Activated T-cell treated with anti-CD3 and anti-CD28 coated beads, Interleukin-2, amount 50 U/mL, for 72 hours (primary cell): ENCODE data around the gene MPC1. TPM values are rescaled to one million over a fixed set of nuclear protein-coding genes. Genes with fewer than 3 reads are reported as not detected.
"Not testable (repeated sequence)": the region's sequence is repeated elsewhere in the genome, so short reads cannot be mapped to it uniquely, and the experiment has no call there.

Experiments
- ATAC-seq, 2 donors: fragments of 150-1000 bp; cut with Tn5 transposase; replicated peaks in 1 of 2; 2 replicates each; pipeline ENCODE4 v1.10.0; 2021; ENCODE audit warnings: moderate library complexity in 2 of 2, mild to moderate bottlenecking in 1 of 2
- DNase-seq, 2 donors: peaks; one replicate each; pipeline ENCODE4 v3.0.0; 2021 to 2022; ENCODE audit warnings: mixed read lengths in 1 of 2
- H3K27ac Mint-ChIP-seq: one replicate; pipeline ENCODE4 v1.8.0; 2022; ENCODE audit warnings: mild to moderate bottlenecking, moderate library complexity, mixed read lengths
- H3K27me3 Mint-ChIP-seq: one replicate; pipeline ENCODE4 v1.8.0; 2022; ENCODE audit warnings: low read depth, mixed read lengths
- H3K36me3 Mint-ChIP-seq, 2 donors: one replicate each; pipeline ENCODE4 v1.8.0; 2022; ENCODE audit warnings: mixed read lengths in 2 of 2, mild to moderate bottlenecking in 1 of 2; ENCODE audit not compliant: insufficient read depth in 2 of 2
- H3K4me1 Mint-ChIP-seq: one replicate; pipeline ENCODE4 v1.8.0; 2022; ENCODE audit warnings: low read depth, mixed read lengths
- H3K4me3 Mint-ChIP-seq, 2 donors: one replicate each; pipeline ENCODE4 v1.8.0; 2022; ENCODE audit warnings: mild to moderate bottlenecking in 2 of 2, mixed read lengths in 2 of 2, moderate library complexity in 2 of 2
- H3K9me3 Mint-ChIP-seq, 2 donors: one replicate each; pipeline ENCODE4 v1.8.0; 2022; ENCODE audit warnings: mixed read lengths in 2 of 2
- total RNA-seq, 2 donors: library from RNA; stranded (reverse); gene quantifications; one replicate each; pipeline ENCODE4 v1.2.3, GENCODE V29; 2022

MPC1 gene
- total RNA-seq, 2 donors from 2014 or later, result 23.6 to 26.8 TPM

DNA sequence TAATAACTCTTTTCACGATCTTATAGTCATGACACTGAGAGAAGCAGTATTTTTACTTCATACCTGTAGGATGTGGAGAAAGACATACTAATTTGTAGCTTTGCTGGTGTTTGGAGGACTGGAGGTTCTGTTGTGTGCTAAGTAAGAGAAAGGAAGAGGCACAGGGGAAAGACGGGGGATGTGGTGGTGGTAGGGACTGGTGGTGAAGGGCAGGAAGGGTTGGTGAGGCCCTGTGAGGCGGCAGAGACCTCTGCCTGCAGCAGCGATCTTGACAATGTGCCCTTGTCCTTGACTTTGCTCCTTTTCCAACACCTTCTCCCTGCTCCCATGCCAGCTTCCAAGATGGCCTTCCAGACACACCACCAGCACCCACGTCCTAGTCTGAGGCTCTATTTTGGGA, 32.6 kb upstream of the MPC1 start:
- Mint-ChIP-seq H3K36me3 (peaks cover 21 to 23% of the 10 kb centered on the region in 2 donors), H3K4me1 (peaks cover 92% of the 10 kb centered on the region), H3K27me3 (no peaks in the 10 kb centered on the region), H3K9me3 (peaks cover 14 to 16% of the 10 kb centered on the region in 2 donors), H3K27ac (peak overlapping the region; percentile 62), H3K4me3 (peak overlapping the region; percentile 35 to 60)
- ATAC-seq, result peak; percentile 40 to 57
- DNase-seq, result peak; percentile 62 to 68

DNA sequence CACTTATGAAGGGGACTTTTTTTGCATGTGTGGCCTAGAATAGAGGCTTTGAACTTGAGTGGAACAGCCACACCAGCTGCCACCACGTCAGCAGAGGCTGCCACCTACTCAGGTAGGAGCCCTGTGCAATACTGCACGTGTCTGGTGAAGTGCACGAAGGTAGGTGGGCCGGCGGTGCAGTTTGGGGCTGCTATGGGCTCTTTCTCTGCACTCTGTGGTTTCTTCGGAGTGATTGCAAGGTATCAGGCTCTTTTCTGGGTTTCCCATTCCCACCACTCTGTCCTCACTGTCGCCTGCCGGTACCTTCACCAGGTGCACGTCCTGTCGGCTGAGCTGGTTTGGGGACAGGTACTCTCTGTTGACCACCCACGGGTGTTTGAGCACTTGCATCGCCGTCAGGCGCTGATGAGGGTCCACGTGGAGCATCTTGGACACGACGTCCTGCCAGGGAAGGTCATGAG, 30.8 kb upstream of the MPC1 start:
- ATAC-seq, result no peak
- Mint-ChIP-seq H3K4me1 (peaks cover 80% of the 10 kb centered on the region), H3K9me3 (peaks cover 14 to 16% of the 10 kb centered on the region in 2 donors), H3K27ac (no peak overlapping the region), H3K27me3 (peaks cover 4% of the 10 kb centered on the region), H3K36me3 (peaks cover 21 to 23% of the 10 kb centered on the region in 2 donors), H3K4me3 (no peak overlapping the region)
- DNase-seq, result no peak

GRCh38 chr6:166412911-166413384, 30.2 kb upstream of the MPC1 start:
- Mint-ChIP-seq H3K4me1 (peaks cover 74% of the 10 kb centered on the region), H3K9me3 (peaks cover 14 to 16% of the 10 kb centered on the region in 2 donors), H3K36me3 (peaks cover 21 to 23% of the 10 kb centered on the region in 2 donors), H3K27me3 (peaks cover 4% of the 10 kb centered on the region), H3K27ac (no peak overlapping the region), H3K4me3 (no peak overlapping the region)
- DNase-seq (no peak), ATAC-seq (no peak)

DNA sequence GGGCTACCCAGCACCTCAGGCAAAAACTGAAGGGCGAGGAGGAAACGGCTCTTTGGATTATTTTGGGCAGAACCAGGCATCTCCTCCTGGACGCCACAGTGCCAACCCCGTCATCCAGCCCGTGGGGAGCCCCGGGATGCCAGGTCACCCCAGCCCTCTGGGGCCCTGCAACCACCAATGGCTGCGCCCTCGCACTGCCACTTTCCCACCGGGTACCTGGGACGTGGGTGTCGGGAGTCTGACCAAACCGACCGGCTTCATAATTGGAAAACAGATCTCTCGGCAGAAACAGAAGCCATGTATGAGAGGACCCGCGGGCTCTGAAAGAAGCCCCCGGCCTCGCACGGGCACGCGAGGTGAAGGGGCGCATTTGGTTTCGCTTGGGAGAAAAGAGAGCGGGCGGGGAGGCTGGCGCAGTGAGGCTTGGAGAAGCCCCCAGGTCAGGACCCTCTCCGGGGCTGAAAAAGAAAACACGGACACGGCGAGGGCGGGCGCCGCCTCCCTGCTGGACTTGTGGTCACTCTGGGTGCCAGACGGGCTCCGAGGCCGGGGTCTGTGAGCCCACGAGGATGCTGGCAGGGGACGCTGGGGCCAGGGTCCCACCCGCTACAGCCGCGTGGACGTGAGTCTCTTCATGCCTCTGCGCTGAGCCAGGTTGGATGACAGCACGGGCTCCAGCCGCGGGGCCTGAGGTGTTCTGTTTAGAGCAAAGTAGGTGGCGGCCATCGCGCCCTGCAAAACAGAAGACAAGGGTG, 29.6 kb upstream of the MPC1 start:
- DNase-seq, result no peak
- peak overlapping the region; percentile 55 to 66 for H3K4me3 Mint-ChIP-seq
- H3K27ac Mint-ChIP-seq, result no peak overlapping the region
- H3K4me1 Mint-ChIP-seq, result peaks cover 68% of the 10 kb centered on the region
- H3K9me3 Mint-ChIP-seq, result peaks cover 14 to 16% of the 10 kb centered on the region in 2 donors
- H3K27me3 Mint-ChIP-seq, result peaks cover 4% of the 10 kb centered on the region
- no peak for ATAC-seq
- H3K36me3 Mint-ChIP-seq, result peaks cover 21 to 23% of the 10 kb centered on the region in 2 donors

GRCh38 chr6:166411721-166412151, 29.0 kb upstream of the MPC1 start:
- ATAC-seq (peak; percentile 62 to 67), DNase-seq (peak; percentile 21 to 29)
- Mint-ChIP-seq H3K4me1 (peaks cover 62% of the 10 kb centered on the region), H3K9me3 (peaks cover 12 to 15% of the 10 kb centered on the region in 2 donors), H3K27me3 (peaks cover 4% of the 10 kb centered on the region), H3K4me3 (peak overlapping the region; percentile 55 to 66), H3K36me3 (peaks cover 16 to 18% of the 10 kb centered on the region in 2 donors), H3K27ac (no peak overlapping the region)

DNA sequence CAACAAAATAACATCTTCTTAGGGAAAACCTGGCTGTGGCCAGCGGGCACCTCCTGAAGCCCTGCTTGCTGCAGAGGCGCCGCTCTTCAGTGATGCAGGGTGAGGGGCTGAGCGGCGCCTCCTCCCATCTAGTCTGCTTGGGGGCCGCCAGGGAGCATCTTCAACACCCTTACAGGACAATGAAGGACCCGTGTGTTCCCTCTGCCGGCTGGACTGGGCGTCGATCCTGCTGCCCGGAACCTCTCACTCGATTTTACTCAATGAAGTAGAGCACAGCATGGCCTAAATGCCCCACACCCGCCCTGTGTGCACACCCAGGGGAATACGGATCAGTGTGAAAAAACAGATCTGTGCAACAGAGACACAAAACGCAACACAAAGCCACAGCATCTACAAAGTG, 28.5 kb upstream of the MPC1 start:
- no peak overlapping the region for H3K27ac Mint-ChIP-seq
- DNase-seq (no peak), ATAC-seq (no peak)
- H3K9me3 Mint-ChIP-seq, result peaks cover 7 to 10% of the 10 kb centered on the region in 2 donors
- peak overlapping the region; percentile 55 to 66 for H3K4me3 Mint-ChIP-seq
- peaks cover 4% of the 10 kb centered on the region for H3K27me3 Mint-ChIP-seq
- H3K4me1 Mint-ChIP-seq, result peaks cover 58% of the 10 kb centered on the region
- H3K36me3 Mint-ChIP-seq, result peaks cover 11 to 14% of the 10 kb centered on the region in 2 donors

GRCh38 chr6:166410426-166410935, 27.7 kb upstream of the MPC1 start:
- no peak for ATAC-seq
- peaks cover 0 to 4% of the 10 kb centered on the region in 2 donors for H3K9me3 Mint-ChIP-seq
- H3K36me3 Mint-ChIP-seq, result peaks cover 3 to 6% of the 10 kb centered on the region in 2 donors
- no peak overlapping the region for H3K27ac Mint-ChIP-seq
- H3K27me3 Mint-ChIP-seq, result peaks cover 4% of the 10 kb centered on the region
- H3K4me1 Mint-ChIP-seq, result peaks cover 50% of the 10 kb centered on the region
- peak overlapping the region in 1 of 2 donors; percentile 11 for H3K4me3 Mint-ChIP-seq
- DNase-seq, result no peak

DNA sequence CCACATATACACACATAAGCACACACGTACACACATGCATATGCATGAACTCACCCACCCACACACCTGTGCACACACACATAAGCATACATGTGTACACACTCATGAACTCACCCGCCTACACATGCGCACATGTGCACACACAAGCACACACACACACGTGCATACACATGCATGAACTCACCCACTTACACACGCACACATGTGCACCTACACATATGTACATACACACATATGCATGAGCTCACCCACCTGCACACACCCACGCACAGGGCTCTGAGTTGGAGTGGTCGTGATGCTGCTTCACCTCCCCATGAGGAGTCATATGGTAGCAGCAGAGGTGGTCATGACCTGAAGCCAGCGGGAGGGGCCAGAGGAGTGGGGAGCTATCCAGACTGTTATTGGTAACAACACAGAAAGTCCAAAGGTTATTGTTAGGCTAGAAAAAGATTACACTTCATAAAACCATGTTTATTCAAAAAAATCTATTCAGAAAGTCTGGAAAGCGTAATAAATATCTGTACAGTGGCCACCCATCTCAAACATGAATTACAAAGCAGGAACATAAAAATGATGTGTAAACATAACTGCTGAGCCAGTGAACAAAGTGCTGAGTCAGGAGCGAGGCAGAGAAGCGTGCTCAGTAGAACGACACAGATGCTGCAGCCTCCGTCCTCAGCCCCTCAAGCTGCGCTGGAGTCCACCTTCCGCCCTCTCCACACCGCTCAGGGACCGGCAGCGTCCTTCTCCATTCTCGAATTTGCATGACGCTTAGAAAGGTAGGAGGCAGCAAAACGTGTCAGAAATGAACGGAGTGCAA, 26.4 kb upstream of the MPC1 start:
- no peaks in the 10 kb centered on the region for H3K36me3 Mint-ChIP-seq
- peaks cover 38% of the 10 kb centered on the region for H3K4me1 Mint-ChIP-seq
- H3K27ac Mint-ChIP-seq, result no peak overlapping the region
- DNase-seq (no peak), ATAC-seq (no peak)
- H3K27me3 Mint-ChIP-seq, result peaks cover 4% of the 10 kb centered on the region
- no peak overlapping the region for H3K4me3 Mint-ChIP-seq
- H3K9me3 Mint-ChIP-seq, result no peaks in the 10 kb centered on the region

DNA sequence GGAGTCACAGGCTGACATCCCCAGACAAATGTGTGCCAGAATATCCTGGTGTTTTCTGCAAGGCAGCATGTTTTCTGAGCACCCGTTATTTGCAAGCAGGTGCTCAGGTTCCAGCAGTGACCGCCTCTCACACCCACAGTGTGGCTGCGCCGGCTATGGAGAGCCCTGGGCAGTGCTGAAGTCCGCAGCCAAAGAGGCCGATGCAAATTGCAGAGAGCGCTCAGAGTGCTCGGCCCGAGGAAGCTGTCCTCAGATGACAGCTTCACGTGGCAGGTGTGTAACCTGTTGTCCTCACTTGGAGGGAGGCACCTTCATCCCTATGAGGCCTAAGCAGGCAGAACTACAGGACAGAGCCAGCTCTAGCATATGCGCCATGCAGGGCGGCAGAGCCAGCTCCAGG, 23.5 kb upstream of the MPC1 start:
- Mint-ChIP-seq H3K4me3 (no peak overlapping the region), H3K36me3 (no peaks in the 10 kb centered on the region), H3K9me3 (no peaks in the 10 kb centered on the region), H3K27me3 (peaks cover 4% of the 10 kb centered on the region), H3K4me1 (peaks cover 14% of the 10 kb centered on the region), H3K27ac (no peak overlapping the region)
- ATAC-seq (peak in 1 of 2 donors; percentile 5), DNase-seq (no peak)

- H3K27ac Mint-ChIP-seq, result no peak overlapping the region
- no peaks in the 10 kb centered on the region for H3K36me3 Mint-ChIP-seq
- no peaks in the 10 kb centered on the region for H3K9me3 Mint-ChIP-seq
- no peak for ATAC-seq
- H3K4me1 Mint-ChIP-seq, result peaks cover 7% of the 10 kb centered on the region
- no peak overlapping the region for H3K4me3 Mint-ChIP-seq
- no peak for DNase-seq
- peaks cover 4% of the 10 kb centered on the region for H3K27me3 Mint-ChIP-seq
Observed at GRCh38 chr6:166405386-166405785, 22.6 kb upstream of the MPC1 start.

- DNase-seq (no peak), ATAC-seq (no peak)
- Mint-ChIP-seq H3K4me1 (no peaks in the 10 kb centered on the region), H3K27me3 (peaks cover 6% of the 10 kb centered on the region), H3K9me3 (peaks cover 0 to 1% of the 10 kb centered on the region in 2 donors), H3K4me3 (no peak overlapping the region), H3K27ac (peak overlapping the region; percentile 17), H3K36me3 (no peaks in the 10 kb centered on the region)
Observed at GRCh38 chr6:166402582-166403277, 20.0 kb upstream of the MPC1 start.

- H3K27me3 Mint-ChIP-seq, H3K36me3 Mint-ChIP-seq, H3K27ac Mint-ChIP-seq, H3K9me3 Mint-ChIP-seq, H3K4me3 Mint-ChIP-seq, H3K4me1 Mint-ChIP-seq: not testable (repeated sequence)
- peak; percentile 56 to 59 for DNase-seq
- ATAC-seq, result peak; percentile 69 to 77
Observed at GRCh38 chr6:166400649-166401250, 18.0 kb upstream of the MPC1 start.
